Measurements from ENCODE around the gene EFR3B. TPM values are rescaled to one million over a fixed set of nuclear protein-coding genes. Genes with fewer than 3 reads are reported as not detected.
"Not testable (repeated sequence)": the region's sequence is repeated elsewhere in the genome, so short reads cannot be mapped to it uniquely, and the experiment has no call there.

The EFR3B gene
- total and polyA plus RNA-seq, 9 donors, result 0.36 to 4.5 (median 1.4) TPM

GRCh38 chr2:25132299-25132635, 90.4 kb downstream of the EFR3B start:
- intact Hi-C loops (cut with DNase I), result loop anchor here in 2 of 4 donors (5.0 to 10.0 kb wide), 3 partner anchors 97 to 720 kb away; no protein-coding TSS in a partner anchor
- TF ChIP-seq, protein P1, sequence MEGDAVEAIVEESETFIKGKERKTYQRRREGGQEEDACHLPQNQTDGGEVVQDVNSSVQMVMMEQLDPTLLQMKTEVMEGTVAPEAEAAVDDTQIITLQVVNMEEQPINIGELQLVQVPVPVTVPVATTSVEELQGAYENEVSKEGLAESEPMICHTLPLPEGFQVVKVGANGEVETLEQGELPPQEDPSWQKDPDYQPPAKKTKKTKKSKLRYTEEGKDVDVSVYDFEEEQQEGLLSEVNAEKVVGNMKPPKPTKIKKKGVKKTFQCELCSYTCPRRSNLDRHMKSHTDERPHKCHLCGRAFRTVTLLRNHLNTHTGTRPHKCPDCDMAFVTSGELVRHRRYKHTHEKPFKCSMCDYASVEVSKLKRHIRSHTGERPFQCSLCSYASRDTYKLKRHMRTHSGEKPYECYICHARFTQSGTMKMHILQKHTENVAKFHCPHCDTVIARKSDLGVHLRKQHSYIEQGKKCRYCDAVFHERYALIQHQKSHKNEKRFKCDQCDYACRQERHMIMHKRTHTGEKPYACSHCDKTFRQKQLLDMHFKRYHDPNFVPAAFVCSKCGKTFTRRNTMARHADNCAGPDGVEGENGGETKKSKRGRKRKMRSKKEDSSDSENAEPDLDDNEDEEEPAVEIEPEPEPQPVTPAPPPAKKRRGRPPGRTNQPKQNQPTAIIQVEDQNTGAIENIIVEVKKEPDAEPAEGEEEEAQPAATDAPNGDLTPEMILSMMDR (IDR thresholded peaks at IDR 0.05), result no peak
- TF ChIP-seq EP300 (IDR thresholded peaks at IDR 0.05) (no peak), POLR2A (IDR thresholded peaks at IDR 0.05) (no peak)
- 30 to 48% (median 40%) methylated on average over 9 of the region's 9 CpGs for WGBS, 3 donors
- Histone ChIP-seq H3K36me3 (no peaks in the 10 kb centered on the region), H3K4me3 (no peak overlapping the region), H3K4me1 (ENCODE audit: insufficient read depth) (peaks cover 2% of the 10 kb centered on the region), H3K9me3 (no peaks in the 10 kb centered on the region), H3K27ac (no peak overlapping the region), H3K27me3 (no peaks in the 10 kb centered on the region)
- DNase-seq, result no peak

- H3K4me1 ChIP-seq (ENCODE audit: insufficient read depth), result peaks cover 2% of the 10 kb centered on the region
- intact Hi-C loops (cut with DNase I), result loop anchor here in 2 of 4 donors (5.0 to 10.0 kb wide), 3 partner anchors 98 to 720 kb away; no protein-coding TSS in a partner anchor
- WGBS, 3 donors, result 88 to 90% (median 90%) methylated on average over 13 of the region's 13 CpGs
- no peaks in the 10 kb centered on the region for H3K9me3 ChIP-seq
- H3K27me3 ChIP-seq, result no peaks in the 10 kb centered on the region
- TF ChIP-seq POLR2A (IDR thresholded peaks at IDR 0.05) (no peak), EP300 (IDR thresholded peaks at IDR 0.05) (no peak)
- TF ChIP-seq, protein P1 (IDR thresholded peaks at IDR 0.05), result no peak
- no peak overlapping the region for H3K4me3 ChIP-seq
- no peaks in the 10 kb centered on the region for H3K36me3 ChIP-seq
- no peak overlapping the region for H3K27ac ChIP-seq
- DNase-seq, result no peak
Measured at GRCh38 chr2:25132693-25133092, 90.8 kb downstream of the EFR3B start.

GRCh38 chr2:25140535-25140934, 98.7 kb downstream of the EFR3B start:
- H3K36me3 ChIP-seq; DNase-seq; H3K27me3 ChIP-seq; H3K4me3 ChIP-seq; H3K27ac ChIP-seq; H3K9me3 ChIP-seq; H3K4me1 ChIP-seq (ENCODE audit: insufficient read depth): not testable (repeated sequence)
- WGBS, 3 donors, result 93 to 96% (median 96%) methylated on average over 4 of the region's 4 CpGs
- intact Hi-C loops (cut with DNase I), result loop anchor here in 1 of 4 donors (5.0 kb wide), 1 partner anchor 743 kb away; no protein-coding TSS in a partner anchor

DNA sequence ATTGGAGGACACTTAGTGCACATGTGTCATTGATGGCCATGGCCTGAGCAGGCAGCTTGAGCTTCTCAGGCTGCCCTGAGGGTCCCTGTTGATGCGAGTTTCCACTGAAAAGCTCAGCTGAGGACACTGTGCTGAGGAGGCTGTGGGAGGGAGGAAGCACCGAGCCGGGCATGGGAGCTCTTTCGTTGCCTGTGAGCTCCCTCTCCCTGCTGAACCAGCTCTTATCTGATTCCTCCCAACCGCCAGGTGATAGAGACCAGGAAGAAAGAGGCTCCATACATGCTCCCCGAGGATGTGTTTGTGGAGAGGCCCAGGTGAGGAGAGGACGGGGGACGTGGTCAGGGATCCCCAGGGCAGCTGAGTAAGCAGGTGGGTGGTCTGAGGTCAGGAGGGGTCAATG, 99.2 kb downstream of the EFR3B start:
- no peaks in the 10 kb centered on the region for H3K36me3 ChIP-seq
- intact Hi-C loops (cut with DNase I), result loop anchor here in 1 of 4 donors (5.0 kb wide), 1 partner anchor 744 kb away; no protein-coding TSS in a partner anchor
- H3K4me3 ChIP-seq, result no peak overlapping the region
- no peak overlapping the region for H3K27ac ChIP-seq
- TF ChIP-seq EP300 (IDR thresholded peaks at IDR 0.05) (no peak), POLR2A (IDR thresholded peaks at IDR 0.05) (no peak)
- TF ChIP-seq, protein P1 (IDR thresholded peaks at IDR 0.05), result no peak
- DNase-seq, result no peak
- no peaks in the 10 kb centered on the region for H3K4me1 ChIP-seq (ENCODE audit: insufficient read depth)
- no peaks in the 10 kb centered on the region for H3K9me3 ChIP-seq
- H3K27me3 ChIP-seq, result no peaks in the 10 kb centered on the region
- 67 to 79% (median 67%) methylated on average over 8 of the region's 8 CpGs for WGBS, 3 donors

DNA sequence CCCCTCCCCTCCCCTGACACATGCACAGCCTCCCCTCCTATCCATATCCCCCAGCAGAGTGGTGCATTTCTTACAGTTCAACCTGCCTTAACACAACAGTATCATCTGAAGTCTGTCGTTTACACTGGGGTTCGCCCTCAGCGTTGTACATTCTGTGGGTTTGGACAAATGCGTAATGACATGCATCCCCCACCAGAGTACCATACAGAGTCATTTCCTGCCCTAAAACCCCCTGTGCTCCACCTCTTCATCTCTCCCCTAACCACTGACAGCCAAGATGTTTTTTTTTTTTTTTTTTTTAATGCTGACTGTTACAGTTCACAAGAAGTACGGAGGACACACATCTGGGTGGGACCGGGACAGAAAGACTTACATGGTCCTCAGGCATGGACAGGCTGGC, 103.9 kb downstream of the EFR3B start:
- H3K36me3 ChIP-seq, result no peaks in the 10 kb centered on the region
- no peak overlapping the region for H3K4me3 ChIP-seq
- H3K27me3 ChIP-seq, result no peaks in the 10 kb centered on the region
- WGBS, 3 donors, result 80 to 91% (median 88%) methylated on average over 6 of the region's 6 CpGs
- intact Hi-C loops (cut with DNase I), result no loop called here
- TF ChIP-seq POLR2A (IDR thresholded peaks at IDR 0.05), result no peak
- TF ChIP-seq, protein P1 (IDR thresholded peaks at IDR 0.05), result no peak
- TF ChIP-seq EP300 (IDR thresholded peaks at IDR 0.05), result no peak
- no peaks in the 10 kb centered on the region for H3K4me1 ChIP-seq (ENCODE audit: insufficient read depth)
- DNase-seq, result no peak
- no peaks in the 10 kb centered on the region for H3K9me3 ChIP-seq
- no peak overlapping the region for H3K27ac ChIP-seq

All from ovary (tissue), 9 donors.